HepG2 (cell line): ENCODE data around the gene BLVRA. TPM values are rescaled to one million over a fixed set of nuclear protein-coding genes. Genes with fewer than 3 reads are reported as not detected.

ENCODE experiments used
- AGO2 ChIP-seq: fragments of 200-400 bp; formaldehyde crosslinking; optimal IDR thresholded peaks from 2 replicates; pipeline ENCODE3; 2017; ENCODE audit warnings: mild to moderate bottlenecking, low read depth, low read length, moderate library complexity
- AKNA ChIP-seq: sonication (generic); formaldehyde crosslinking; IDR thresholded peaks from 2 replicates; pipeline ENCODE4 v1.4.0; 2020; ENCODE audit warnings: missing genetic modification reagents, borderline replicate concordance
- BCL3 ChIP-seq: sonication (generic); formaldehyde crosslinking; IDR thresholded peaks from 2 replicates; pipeline ENCODE4 v1.5.1; 2020; ENCODE audit warnings: mild to moderate bottlenecking, missing genetic modification reagents, moderate library complexity
- CEBPG ChIP-seq: IDR thresholded peaks from 2 replicates; pipeline ENCODE4 v1.6.1; 2016
- HNRNPL ChIP-seq: fragments of 200-400 bp; formaldehyde crosslinking; IDR thresholded peaks from 2 replicates; pipeline ENCODE4 v1.6.1; 2017; ENCODE audit warnings: mild to moderate bottlenecking, low read depth, low read length
- JUND ChIP-seq: sonication (generic); formaldehyde crosslinking; IDR thresholded peaks from 2 replicates; pipeline ENCODE4 v1.8.0; 2022; ENCODE audit warnings: mild to moderate bottlenecking, missing genetic modification reagents
- NRL ChIP-seq: sonication (generic); formaldehyde crosslinking; IDR thresholded peaks from 2 replicates; pipeline ENCODE4 v1.5.0; 2020; ENCODE audit warnings: missing genetic modification reagents, mild to moderate bottlenecking, moderate library complexity, borderline replicate concordance
- PREB ChIP-seq: sonication (generic); formaldehyde crosslinking; IDR thresholded peaks from 2 replicates; pipeline ENCODE4 v1.4.0; 2020; ENCODE audit warnings: missing genetic modification reagents
- SIX1 ChIP-seq: sonication (generic); formaldehyde crosslinking; IDR thresholded peaks from 2 replicates; pipeline ENCODE4 v1.4.0; 2020; ENCODE audit warnings: missing genetic modification reagents, borderline replicate concordance
- STAG1 ChIP-seq: sonication (generic); formaldehyde crosslinking; IDR thresholded peaks from 2 replicates; pipeline ENCODE4 v1.4.0; 2020; ENCODE audit warnings: missing genetic modification reagents
- ZBTB42 ChIP-seq: sonication (generic); formaldehyde crosslinking; IDR thresholded peaks from 2 replicates; pipeline ENCODE4 v1.5.0; 2020; ENCODE audit warnings: mild to moderate bottlenecking, missing genetic modification reagents
- ZMYM3 ChIP-seq: sonication (generic); formaldehyde crosslinking; IDR thresholded peaks from 2 replicates; pipeline ENCODE4 v1.5.1; 2020; ENCODE audit warnings: mild to moderate bottlenecking, missing genetic modification reagents
- ZNF33A ChIP-seq: sonication (generic); formaldehyde crosslinking; IDR thresholded peaks from 2 replicates; pipeline ENCODE4 v1.5.1; 2020; ENCODE audit warnings: missing genetic modification reagents, mild to moderate bottlenecking, moderate library complexity, borderline replicate concordance
- ZNF441 ChIP-seq: sonication (generic); formaldehyde crosslinking; IDR thresholded peaks from 2 replicates; pipeline ENCODE4 v1.7.0; 2021; ENCODE audit warnings: missing genetic modification reagents, borderline replicate concordance
- ZNF503 ChIP-seq: sonication (generic); formaldehyde crosslinking; IDR thresholded peaks from 2 replicates; pipeline ENCODE4 v1.4.0; 2020; ENCODE audit warnings: missing genetic modification reagents
- ZNF773 ChIP-seq: sonication (generic); formaldehyde crosslinking; IDR thresholded peaks from 2 replicates; pipeline ENCODE4 v1.4.0; 2020; ENCODE audit warnings: missing genetic modification reagents, borderline replicate concordance
- ZNF891 ChIP-seq: sonication (generic); formaldehyde crosslinking; IDR thresholded peaks from 2 replicates; pipeline ENCODE4 v1.5.0; 2020; ENCODE audit warnings: mild to moderate bottlenecking, missing genetic modification reagents
- ZSCAN5A ChIP-seq: sonication (generic); formaldehyde crosslinking; IDR thresholded peaks from 2 replicates; pipeline ENCODE4 v1.8.0; 2022; ENCODE audit warnings: mild to moderate bottlenecking, missing genetic modification reagents, borderline replicate concordance
- polyA plus RNA-seq, 8 experiments: library from polyadenylated mRNA; depleted of rRNA in 3 of 8; stranded (reverse) in 7 of 8; unstranded in 1 of 8; fragments of >200 nt; fragmentation: Illumina TruSeq in 4 of 8; extraction: Trizol in 4 of 8; gene quantifications; 2 replicates each; pipeline versions ENCODE4 v1.2.1 to v1.2.3, GENCODE V29; 2011 to 2016; ENCODE audit warnings: low read depth in 4 of 8, missing spikeins in 1 of 8, mixed read lengths in 1 of 8; ENCODE audit not compliant: insufficient read depth in 1 of 8
- total RNA-seq, 5 experiments: library from RNA; depleted of rRNA; stranded (reverse); fragments of >200 nt; fragmentation: Illumina TruSeq; extraction: Trizol; gene quantifications; 2 replicates each; pipeline ENCODE4 v1.2.3, GENCODE V29; 2016; ENCODE audit warnings: low read depth in 1 of 5

BLVRA gene
- total and polyA plus RNA-seq, 2 of the 13 experiments (the other 11 are each of a cell fraction or from before 2014, with no cell fraction given): 39.2 to 64.2 TPM

- TF ChIP-seq BCL3 (CRISPR knock-in tag) (peak; percentile 79; the same call in 1 of the 2 replicates), CEBPG (no peak), ZNF441 (CRISPR knock-in tag) (no peak), ZNF503 (0 out of 2 replicates have a peak, but pooled peaks have one; percentile 40), ZSCAN5A (peak; percentile 91; the same call in 1 of the 2 replicates), PREB (CRISPR knock-in tag) (no peak), NRL (CRISPR knock-in tag) (peak; percentile 97), HNRNPL (peak; percentile 65; the same call in 1 of the 2 replicates), AKNA (CRISPR knock-in tag) (no peak), ZBTB42 (CRISPR knock-in tag) (peak; percentile 92), ZNF33A (CRISPR knock-in tag) (no peak), SIX1 (CRISPR knock-in tag) (no peak; the same call in 1 of the 2 replicates), JUND (no peak), AGO2 (peak; percentile 47), ZNF891 (peak; percentile 94; the same call in 1 of the 2 replicates), ZNF773 (CRISPR knock-in tag) (peak; percentile 78; the same call in 1 of the 2 replicates), ZMYM3 (CRISPR knock-in tag) (peak; percentile 14; the same call in 1 of the 2 replicates), STAG1 (CRISPR knock-in tag) (no peak; the same call in 1 of the 2 replicates)
These were observed 29.1 kb upstream of the BLVRA start, which contains the start of gene COA1 (continued) for GRCh38 chr7:43729214-43729923.
